ENCODE data around the gene GCK. TPM values are rescaled to one million over a fixed set of nuclear protein-coding genes. Genes with fewer than 3 reads are reported as not detected.

The GCK gene
- total and polyA plus RNA-seq, 11 donors = 0.54 to 5.7 (median 1.9) TPM

DNA sequence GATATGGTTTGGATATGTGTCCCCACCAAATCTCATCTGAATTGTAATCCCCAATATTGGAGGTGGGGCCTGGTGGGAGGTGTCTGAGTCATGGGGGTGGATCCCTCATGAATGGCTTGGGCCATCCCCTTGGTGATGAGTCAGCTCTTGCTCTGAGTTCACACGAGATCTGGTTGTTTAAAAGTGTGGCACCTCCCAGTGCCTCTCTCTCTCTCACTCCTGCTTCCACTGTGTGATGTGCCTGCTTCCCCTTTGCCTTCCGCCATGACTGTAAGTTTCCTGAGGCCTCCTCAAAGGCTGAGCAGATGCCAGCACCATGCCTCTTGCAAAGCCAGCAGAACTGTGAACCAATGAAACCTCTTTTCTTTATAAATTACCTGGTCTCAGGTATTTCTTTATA, 4.8 kb upstream of the GCK start:
- intact Hi-C loops (cut with DNase I) = loop anchor here in 7 of 10 donors (5.0 to 10.0 kb wide), 10 partner anchors 42 to 172 kb away; partner anchors contain the start of genes MYL7 (in 1 of the 7) and POLD2 (in 1 of the 7)
- Histone ChIP-seq H3K27me3 (peaks cover 0 to 21% (median 0%) of the 10 kb centered on the region in 9 donors), H3K27ac (no peak overlapping the region), H3K9me3 (no peaks in the 10 kb centered on the region), H3K4me3 (no peak overlapping the region), H3K36me3 (no peaks in the 10 kb centered on the region), H3K4me1 (no peaks in the 10 kb centered on the region)
- DNase-seq = no peak
- TF ChIP-seq, protein P1, sequence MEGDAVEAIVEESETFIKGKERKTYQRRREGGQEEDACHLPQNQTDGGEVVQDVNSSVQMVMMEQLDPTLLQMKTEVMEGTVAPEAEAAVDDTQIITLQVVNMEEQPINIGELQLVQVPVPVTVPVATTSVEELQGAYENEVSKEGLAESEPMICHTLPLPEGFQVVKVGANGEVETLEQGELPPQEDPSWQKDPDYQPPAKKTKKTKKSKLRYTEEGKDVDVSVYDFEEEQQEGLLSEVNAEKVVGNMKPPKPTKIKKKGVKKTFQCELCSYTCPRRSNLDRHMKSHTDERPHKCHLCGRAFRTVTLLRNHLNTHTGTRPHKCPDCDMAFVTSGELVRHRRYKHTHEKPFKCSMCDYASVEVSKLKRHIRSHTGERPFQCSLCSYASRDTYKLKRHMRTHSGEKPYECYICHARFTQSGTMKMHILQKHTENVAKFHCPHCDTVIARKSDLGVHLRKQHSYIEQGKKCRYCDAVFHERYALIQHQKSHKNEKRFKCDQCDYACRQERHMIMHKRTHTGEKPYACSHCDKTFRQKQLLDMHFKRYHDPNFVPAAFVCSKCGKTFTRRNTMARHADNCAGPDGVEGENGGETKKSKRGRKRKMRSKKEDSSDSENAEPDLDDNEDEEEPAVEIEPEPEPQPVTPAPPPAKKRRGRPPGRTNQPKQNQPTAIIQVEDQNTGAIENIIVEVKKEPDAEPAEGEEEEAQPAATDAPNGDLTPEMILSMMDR (IDR thresholded peaks at IDR 0.05) = no peak
- TF ChIP-seq POLR2A (IDR thresholded peaks at IDR 0.05) = no peak
- WGBS, 4 donors = 50 to 75% (median 62%) methylated on average over 2 of the region's 2 CpGs
- ATAC-seq = no peak

DNA sequence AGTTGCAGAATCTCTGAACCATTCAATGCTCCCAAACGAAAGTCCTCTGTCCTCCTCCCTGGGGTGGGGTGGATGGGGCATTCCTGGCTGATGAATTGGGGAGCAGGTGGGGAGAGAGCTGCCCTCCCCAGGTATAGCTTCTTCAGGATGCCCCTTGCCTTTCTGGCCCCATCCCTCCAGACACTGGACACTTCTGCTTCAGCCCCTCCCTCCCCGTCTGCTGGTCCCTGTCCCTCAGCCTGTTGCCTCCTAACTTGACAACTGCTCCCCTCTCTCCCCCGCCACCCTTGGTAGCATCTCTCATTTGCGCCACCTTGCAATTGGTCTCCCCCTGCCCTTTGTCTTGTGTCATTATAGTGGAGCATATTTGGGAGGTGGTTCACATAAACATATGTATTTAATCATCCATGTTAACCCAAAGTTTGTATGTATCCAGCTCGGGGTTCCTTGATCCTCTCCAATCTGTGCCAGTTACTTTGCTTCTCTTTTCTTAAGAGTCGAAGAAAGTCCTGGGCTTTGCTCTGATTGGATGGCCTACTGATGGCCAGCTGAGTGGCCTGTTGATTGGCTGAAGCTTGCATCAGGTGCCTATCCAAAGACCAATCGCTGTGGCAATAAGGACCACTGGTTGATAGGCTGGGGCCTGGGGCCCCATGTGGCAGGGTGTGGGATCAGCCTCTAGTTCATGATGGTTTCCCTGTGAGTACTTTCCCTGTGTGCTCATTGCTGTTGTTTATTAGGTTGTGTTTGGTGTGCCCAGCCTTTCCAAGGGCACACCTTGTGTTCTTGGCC, 4.0 kb upstream of the GCK start:
- TF ChIP-seq, protein P1 (IDR thresholded peaks at IDR 0.05) = no peak
- TF ChIP-seq POLR2A (IDR thresholded peaks at IDR 0.05) = no peak
- no peaks in the 10 kb centered on the region for H3K36me3 ChIP-seq
- H3K4me3 ChIP-seq = no peak overlapping the region
- intact Hi-C loops (cut with DNase I) = loop anchor here in 7 of 10 donors (5.0 to 10.0 kb wide), 10 partner anchors 41 to 171 kb away; partner anchors contain the start of genes MYL7 (in 1 of the 7) and POLD2 (in 1 of the 7)
- no peak for ATAC-seq
- no peak for DNase-seq
- peaks cover 0 to 21% (median 0%) of the 10 kb centered on the region in 9 donors for H3K27me3 ChIP-seq
- H3K4me1 ChIP-seq = no peaks in the 10 kb centered on the region
- no peak overlapping the region for H3K27ac ChIP-seq
- no peaks in the 10 kb centered on the region for H3K9me3 ChIP-seq
- 84 to 93% (median 92%) methylated on average over 7 of the region's 7 CpGs for WGBS, 4 donors

DNA sequence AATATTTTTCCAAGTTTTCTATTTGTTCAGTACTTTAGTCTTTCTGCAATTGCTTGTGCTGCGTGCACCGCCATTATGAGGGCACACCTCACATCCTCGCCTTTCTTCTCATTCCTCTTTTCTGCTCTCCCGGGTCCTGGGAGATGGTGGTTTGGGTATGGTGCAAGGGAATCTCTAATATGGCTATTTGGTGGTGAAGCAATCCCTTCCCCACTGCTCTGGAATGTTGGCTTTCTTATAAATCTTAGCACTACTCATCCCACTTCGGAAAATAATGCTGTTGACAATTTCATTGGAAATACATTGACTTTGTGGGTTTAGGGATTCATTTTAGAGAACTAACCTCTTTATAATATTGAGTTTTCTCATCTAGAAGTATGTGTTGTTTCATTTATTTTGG, 1.9 kb upstream of the GCK start:
- no peaks in the 10 kb centered on the region for H3K4me1 ChIP-seq
- no peak overlapping the region for H3K4me3 ChIP-seq
- H3K27ac ChIP-seq = no peak overlapping the region
- DNase-seq (no peak), ATAC-seq (no peak)
- no peaks in the 10 kb centered on the region for H3K36me3 ChIP-seq
- no peaks in the 10 kb centered on the region for H3K9me3 ChIP-seq
- H3K27me3 ChIP-seq = peaks cover 0 to 21% (median 0%) of the 10 kb centered on the region in 9 donors
- WGBS, 4 donors = 88 to 90% (median 88%) methylated on average over 5 of the region's 5 CpGs
- TF ChIP-seq POLR2A (IDR thresholded peaks at IDR 0.05) = no peak
- TF ChIP-seq, protein P1 (IDR thresholded peaks at IDR 0.05) = no peak
- intact Hi-C loops (cut with DNase I) = loop anchor here in 7 of 10 donors (5.0 to 10.0 kb wide), 10 partner anchors 39 to 169 kb away; partner anchors contain the start of genes MYL7 (in 1 of the 7) and POLD2 (in 1 of the 7)

All from heart left ventricle (tissue), 16 donors.